Mesenchymal stem cell (in vitro differentiated cells and primary cell): ENCODE data around the gene CELSR1.

Experiments used
- DNase-seq: peaks from one replicate; pipeline ENCODE4 v3.0.0-alpha.2; 2013
- H2AFZ ChIP-seq: one replicate; pipeline ENCODE4 v1.6.1; 2013; ENCODE audit warnings: low read depth, mild to moderate bottlenecking, control low read depth, inconsistent platforms, low read length, moderate library complexity
- H2AK5ac ChIP-seq: 2 replicates; pipeline ENCODE4 v1.6.1; 2013; ENCODE audit warnings: low read length, moderate library complexity, mild to moderate bottlenecking, inconsistent platforms; ENCODE audit not compliant: severe bottlenecking
- H2BK120ac ChIP-seq: one replicate; pipeline ENCODE4 v1.6.1; 2013; ENCODE audit warnings: low read depth, mild to moderate bottlenecking, inconsistent platforms, low read length, moderate library complexity
- H2BK12ac ChIP-seq, 2 experiments: one replicate each; pipeline ENCODE4 v1.6.1; 2013; ENCODE audit warnings: inconsistent platforms in 2 of 2, low read length in 2 of 2, mild to moderate bottlenecking in 2 of 2, moderate library complexity in 2 of 2, control low read depth in 1 of 2
- H2BK15ac ChIP-seq: one replicate; pipeline ENCODE4 v1.6.1; 2013; ENCODE audit warnings: mild to moderate bottlenecking, low read depth, inconsistent platforms; ENCODE audit not compliant: poor library complexity, severe bottlenecking
- H2BK5ac ChIP-seq: 2 replicates; pipeline ENCODE4 v1.6.1; 2013; ENCODE audit warnings: low read depth, mild to moderate bottlenecking, low read length, control low read depth, inconsistent platforms; ENCODE audit not compliant: poor library complexity, severe bottlenecking
- H3K14ac ChIP-seq, 2 experiments: one replicate each; pipeline ENCODE4 v1.6.1; 2013; ENCODE audit warnings: inconsistent platforms in 2 of 2, low read length in 2 of 2, control low read depth in 1 of 2, mild to moderate bottlenecking in 1 of 2, moderate library complexity in 1 of 2
- H3K18ac ChIP-seq, 2 experiments: one replicate each; pipeline ENCODE4 v1.6.1; 2013; ENCODE audit warnings: inconsistent platforms in 2 of 2, low read length in 2 of 2, control low read depth in 1 of 2, low read depth in 1 of 2, mild to moderate bottlenecking in 1 of 2
- H3K23ac ChIP-seq, 2 experiments: one replicate each; pipeline ENCODE4 v1.6.1; 2013; ENCODE audit warnings: inconsistent platforms in 2 of 2, low read length in 2 of 2, mild to moderate bottlenecking in 2 of 2, moderate library complexity in 2 of 2, control low read depth in 1 of 2
- H3K27ac ChIP-seq: 2 replicates; pipeline ENCODE4 v1.5.1; 2013; ENCODE audit warnings: mild to moderate bottlenecking, moderate library complexity, low read length, control low read depth, inconsistent platforms; ENCODE audit not compliant: poor library complexity, severe bottlenecking
- H3K27me3 ChIP-seq, 2 experiments: 2 replicates each; pipeline versions ENCODE4 v1.6.1 to v1.7.0; 2013; ENCODE audit warnings: low read length in 2 of 2, mild to moderate bottlenecking in 2 of 2, moderate library complexity in 2 of 2, control low read depth in 1 of 2, inconsistent platforms in 1 of 2; ENCODE audit not compliant: control insufficient read depth in 1 of 2, insufficient read depth in 1 of 2
- H3K36me3 ChIP-seq, 2 experiments: 2 replicates each; pipeline versions ENCODE4 v1.6.1 to v1.7.0; 2013; ENCODE audit warnings: low read length in 2 of 2, control low read depth in 1 of 2, inconsistent platforms in 1 of 2, low read depth in 1 of 2, mild to moderate bottlenecking in 1 of 2; ENCODE audit not compliant: insufficient read depth in 2 of 2, control insufficient read depth in 1 of 2
- H3K4ac ChIP-seq, 2 experiments: one replicate each; pipeline ENCODE4 v1.6.1; 2013; ENCODE audit warnings: inconsistent platforms in 2 of 2, low read length in 2 of 2, mild to moderate bottlenecking in 2 of 2, moderate library complexity in 2 of 2, control low read depth in 1 of 2, low read depth in 1 of 2
- H3K4me1 ChIP-seq: 2 replicates; pipeline ENCODE4 v1.6.1; 2013; ENCODE audit warnings: low read depth, low read length, control low read depth; ENCODE audit not compliant: control insufficient read depth, insufficient read depth
- H3K4me2 ChIP-seq: 2 replicates; pipeline ENCODE4 v1.6.1; 2013; ENCODE audit warnings: low read length, mild to moderate bottlenecking, inconsistent platforms; ENCODE audit not compliant: poor library complexity, severe bottlenecking
- H3K4me3 ChIP-seq, 2 experiments: 2 replicates each; pipeline versions ENCODE4 v1.5.1 to v1.7.0; 2013; ENCODE audit warnings: low read length in 2 of 2, mild to moderate bottlenecking in 2 of 2, control low read depth in 1 of 2, low read depth in 1 of 2; ENCODE audit not compliant: insufficient read depth in 1 of 2
- H3K79me1 ChIP-seq: replicated peaks from 2 replicates; pipeline ENCODE4 v1.6.1; 2013; ENCODE audit warnings: mild to moderate bottlenecking, control low read depth, low read length, inconsistent platforms; ENCODE audit not compliant: poor library complexity, severe bottlenecking
- H3K9ac ChIP-seq: 2 replicates; pipeline ENCODE4 v1.7.0; 2013; ENCODE audit warnings: mild to moderate bottlenecking, low read length, moderate library complexity
- H3K9me3 ChIP-seq: 2 replicates; pipeline ENCODE4 v1.7.0; 2013; ENCODE audit warnings: mild to moderate bottlenecking, low read length; ENCODE audit not compliant: control insufficient read depth
- H4K8ac ChIP-seq: one replicate; pipeline ENCODE4 v1.6.1; 2013; ENCODE audit warnings: inconsistent platforms, mild to moderate bottlenecking, low read length, moderate library complexity
- H4K91ac ChIP-seq: one replicate; pipeline ENCODE4 v1.6.1; 2013; ENCODE audit warnings: mild to moderate bottlenecking, low read length, inconsistent platforms
- WGBS: methylation state at CpG from one replicate; pipeline ENCODE4 v1.1.7; 2013; ENCODE audit warnings: mixed read lengths; 5-methylcytosine and 5-hydroxymethylcytosine counted together

Gene CELSR1

DNA sequence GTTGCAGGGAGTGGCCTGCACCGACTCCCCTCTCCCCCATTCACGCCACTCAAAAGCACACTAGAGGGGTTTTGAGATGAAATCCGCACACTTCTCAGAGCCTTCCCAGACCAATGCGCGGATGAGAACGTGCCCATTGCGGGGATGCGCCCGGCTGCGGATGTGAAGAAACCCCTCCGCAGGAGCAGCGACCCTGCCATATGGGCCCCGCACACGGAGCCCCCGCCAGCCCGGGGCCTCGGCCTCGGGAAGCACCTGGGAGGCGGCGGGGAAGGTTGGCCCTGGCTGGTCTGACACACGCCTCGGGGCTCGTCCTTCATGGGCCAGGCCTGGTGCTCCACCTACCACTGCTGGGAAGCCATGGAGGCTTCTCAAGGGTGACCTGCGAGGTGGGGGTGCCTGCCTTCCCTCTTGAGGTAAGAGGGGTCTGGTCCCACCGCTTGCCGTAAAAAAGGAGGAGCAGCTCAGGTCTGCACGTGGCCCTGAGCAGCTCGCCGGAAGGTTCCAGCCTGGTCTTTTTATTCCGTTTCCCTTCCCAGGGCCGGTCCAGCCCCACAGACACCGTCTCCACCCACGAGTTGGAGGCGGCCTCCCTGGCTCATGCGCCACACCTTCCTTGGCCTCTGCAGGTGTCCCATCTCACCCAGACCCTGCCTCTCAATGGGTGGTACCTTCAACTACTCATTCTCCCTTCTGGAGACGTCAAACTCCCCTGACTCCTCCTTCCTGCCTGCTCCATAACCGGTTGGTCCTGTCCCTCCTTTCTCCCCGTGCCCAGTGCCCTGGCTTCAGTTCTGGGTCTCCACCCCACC lies 162.6 kb downstream of the CELSR1 start:
- H3K9me3 ChIP-seq: peaks cover 13% of the 10 kb centered on the region
- no peak overlapping the region for H3K27ac ChIP-seq
- no peak for DNase-seq
- no peak overlapping the region for H2BK12ac ChIP-seq
- no peak overlapping the region for H3K4ac ChIP-seq
- H3K27me3 ChIP-seq: peaks cover 0 to 22% of the 10 kb centered on the region in 2 experiments
- H3K9ac ChIP-seq: no peak overlapping the region
- no peak overlapping the region for H3K23ac ChIP-seq
- H2BK5ac ChIP-seq: no peak overlapping the region
- H3K4me3 ChIP-seq: no peak overlapping the region
- no peak overlapping the region for H3K14ac ChIP-seq
- 92% methylated on average over 36 of the region's 38 CpGs for WGBS
- no peak overlapping the region for H4K91ac ChIP-seq
- H4K8ac ChIP-seq: no peak overlapping the region
- H2AK5ac ChIP-seq: no peak overlapping the region
- no peak overlapping the region for H3K18ac ChIP-seq
- no peak overlapping the region for H2BK15ac ChIP-seq
- H2BK120ac ChIP-seq: no peak overlapping the region
- H3K79me1 ChIP-seq: no peaks in the 10 kb centered on the region
- H3K4me2 ChIP-seq: no peak overlapping the region
- H2AFZ ChIP-seq: no peak overlapping the region
- peaks cover 50% of the 10 kb centered on the region for H3K4me1 ChIP-seq
- peaks cover 0 to 47% of the 10 kb centered on the region in 2 experiments for H3K36me3 ChIP-seq

DNA sequence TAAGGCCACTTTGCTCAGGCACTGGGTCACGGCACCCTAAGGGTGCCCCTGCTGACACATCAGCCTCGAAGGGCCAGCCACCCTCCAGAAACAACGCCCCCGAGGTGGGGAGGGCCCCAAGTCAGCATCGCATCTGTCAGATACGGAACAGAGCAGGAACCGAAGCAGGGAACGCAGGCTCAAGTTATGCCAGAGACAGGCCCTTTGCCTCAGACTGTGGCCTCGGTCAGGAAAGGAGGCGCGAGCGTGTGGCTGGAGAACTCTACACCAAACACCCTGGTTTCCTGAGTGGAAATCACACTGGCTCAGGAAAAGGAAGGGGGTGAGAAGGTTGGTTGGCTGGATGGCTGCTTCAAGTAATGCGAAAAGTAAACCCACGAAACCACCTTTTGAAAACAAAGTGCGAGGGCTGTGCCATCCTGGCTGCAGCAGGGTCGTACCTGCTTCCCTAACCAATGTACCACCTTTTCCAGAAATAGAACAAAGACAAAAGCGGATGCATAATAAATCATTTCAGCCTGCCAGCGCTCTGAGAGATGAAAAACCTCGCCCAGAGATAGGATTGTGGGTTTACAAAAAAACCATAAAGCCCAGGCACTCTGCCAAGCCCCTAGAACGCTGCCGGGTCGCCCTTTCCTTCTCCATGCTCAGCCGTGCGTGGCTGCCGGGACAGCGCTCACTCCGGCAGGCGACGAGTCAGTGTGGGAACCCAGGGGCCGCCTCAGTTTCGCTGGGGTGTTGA lies 163.3 kb downstream of the CELSR1 start:
- Histone ChIP-seq H3K4me2 (no peak overlapping the region), H3K4me3 (no peak overlapping the region), H2BK5ac (no peak overlapping the region), H2AK5ac (no peak overlapping the region), H3K4ac (no peak overlapping the region), H4K91ac (no peak overlapping the region), H3K79me1 (no peaks in the 10 kb centered on the region), H3K36me3 (peaks cover 0 to 54% of the 10 kb centered on the region in 2 experiments), H3K23ac (no peak overlapping the region), H3K9ac (no peak overlapping the region), H2AFZ (no peak overlapping the region), H2BK12ac (no peak overlapping the region), H3K4me1 (peaks cover 44% of the 10 kb centered on the region), H2BK120ac (no peak overlapping the region), H3K27ac (no peak overlapping the region), H3K14ac (no peak overlapping the region), H3K18ac (no peak overlapping the region), H4K8ac (no peak overlapping the region), H3K9me3 (peaks cover 13% of the 10 kb centered on the region), H2BK15ac (no peak overlapping the region), H3K27me3 (peaks cover 0 to 18% of the 10 kb centered on the region in 2 experiments)
- DNase-seq: no peak
- 90% methylated on average over 29 of the region's 31 CpGs for WGBS

DNA sequence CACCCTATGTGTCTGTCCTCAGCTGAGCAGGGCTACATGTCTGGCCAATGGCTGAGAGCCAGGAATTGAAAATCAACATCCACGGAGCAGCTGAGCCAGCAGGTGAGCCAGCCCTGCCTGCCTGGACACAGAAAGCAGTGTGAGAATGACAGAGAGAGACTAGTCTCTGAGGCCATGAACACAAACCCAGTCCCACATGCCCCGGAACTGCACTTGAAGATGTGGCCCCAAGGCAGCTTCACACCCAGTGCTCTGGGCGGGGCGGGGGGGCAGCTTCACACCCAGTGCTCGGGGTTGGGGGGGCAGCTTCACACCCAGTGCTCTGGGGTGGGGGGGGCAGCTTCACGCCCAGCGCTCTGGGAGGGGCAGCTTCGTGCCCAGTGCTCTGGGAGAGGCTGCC lies 164.3 kb downstream of the CELSR1 start:
- Histone ChIP-seq H2BK12ac (no peak overlapping the region), H3K27me3 (peaks cover 0 to 18% of the 10 kb centered on the region in 2 experiments), H3K79me1 (no peaks in the 10 kb centered on the region), H2AFZ (no peak overlapping the region), H3K4me2 (no peak overlapping the region), H3K23ac (no peak overlapping the region), H2BK5ac (no peak overlapping the region), H2BK15ac (no peak overlapping the region), H3K18ac (no peak overlapping the region), H3K4me3 (no peak overlapping the region), H3K4me1 (peaks cover 35% of the 10 kb centered on the region), H2AK5ac (no peak overlapping the region), H2BK120ac (no peak overlapping the region), H3K27ac (no peak overlapping the region), H3K14ac (no peak overlapping the region), H3K9me3 (peaks cover 13% of the 10 kb centered on the region), H3K36me3 (peaks cover 0 to 63% of the 10 kb centered on the region in 2 experiments), H3K4ac (no peak overlapping the region), H4K91ac (no peak overlapping the region), H3K9ac (no peak overlapping the region), H4K8ac (no peak overlapping the region)
- WGBS: 87% methylated on average over 8 of the region's 8 CpGs
- DNase-seq: no peak

DNA sequence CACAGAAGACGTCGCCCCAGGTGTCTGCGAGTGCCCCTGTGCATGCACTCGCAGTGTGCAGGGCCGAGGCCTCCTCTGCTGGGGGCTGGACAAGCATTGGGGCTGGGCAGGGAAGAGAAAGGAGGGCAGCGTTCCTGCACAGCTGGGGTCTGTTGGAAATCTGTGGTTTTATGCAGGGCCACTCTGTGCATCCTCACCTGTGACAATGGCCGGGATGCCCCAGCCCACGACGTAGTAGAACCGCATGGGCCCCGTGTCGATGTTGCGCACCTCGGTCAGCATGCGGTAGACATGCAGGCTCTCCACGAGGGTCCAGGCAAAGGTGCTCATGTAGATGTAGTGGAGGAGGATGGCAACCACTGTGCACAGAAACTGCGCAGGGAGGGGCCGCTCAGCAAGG lies 164.7 kb downstream of the CELSR1 start:
- no peak for DNase-seq
- Histone ChIP-seq H3K36me3 (peaks cover 0 to 66% of the 10 kb centered on the region in 2 experiments), H3K79me1 (no peaks in the 10 kb centered on the region), H3K27ac (no peak overlapping the region), H2BK120ac (no peak overlapping the region), H2BK15ac (no peak overlapping the region), H4K91ac (no peak overlapping the region), H2BK12ac (no peak overlapping the region), H3K4me3 (no peak overlapping the region), H3K9me3 (peaks cover 13% of the 10 kb centered on the region), H2AFZ (no peak overlapping the region), H3K9ac (no peak overlapping the region), H3K23ac (no peak overlapping the region), H2AK5ac (no peak overlapping the region), H3K4ac (no peak overlapping the region), H3K4me1 (peaks cover 35% of the 10 kb centered on the region), H3K18ac (no peak overlapping the region), H3K4me2 (no peak overlapping the region), H3K14ac (no peak overlapping the region), H4K8ac (no peak overlapping the region), H2BK5ac (no peak overlapping the region), H3K27me3 (peaks cover 0 to 21% of the 10 kb centered on the region in 2 experiments)
- whole genome bisulfite sequencing: 90% methylated on average over 18 of the region's 18 CpGs
